Anterior cingulate cortex (tissue), 58 donors: Measurements from ENCODE around the gene PAX5.
A peak's percentile ranks its signal among the peaks of the same experiment; 100 is the strongest.
"Not testable (repeated sequence)": the region's sequence is repeated elsewhere in the genome, so short reads cannot be mapped to it uniquely, and the experiment has no call there.

Experiments
- DNase-seq, 58 donors: peaks; one replicate each; lab custom pipeline; 2025; lab: John Stamatoyannopoulos, UW

The PAX5 gene

GRCh38 chr9:36893184-36893583 lies 140.9 kb downstream of the PAX5 start:
- DNase-seq = peak in 33 of 58 donors; percentile 5 to 73 (median 30)

- DNase-seq = no peak
Observed at GRCh38 chr9:36892279-36892678, 141.8 kb downstream of the PAX5 start.

- no peak for DNase-seq
Observed at GRCh38 chr9:36891341-36891811, 142.7 kb downstream of the PAX5 start.

- no peak for DNase-seq
Observed at GRCh38 chr9:36889844-36890243, 144.2 kb downstream of the PAX5 start.

- DNase-seq = no peak
Observed at GRCh38 chr9:36888551-36888950, 145.5 kb downstream of the PAX5 start.

- DNase-seq = no peak
Observed at GRCh38 chr9:36884721-36885120, 149.3 kb downstream of the PAX5 start.

GRCh38 chr9:36882594-36882993 lies 151.5 kb downstream of the PAX5 start:
- no peak for DNase-seq

GRCh38 chr9:36881743-36882441 lies 152.2 kb downstream of the PAX5 start:
- no peak for DNase-seq

GRCh38 chr9:36881316-36881715 lies 152.8 kb downstream of the PAX5 start:
- no peak for DNase-seq

- no peak for DNase-seq
Observed at GRCh38 chr9:36880075-36880474, 154.0 kb downstream of the PAX5 start.

- DNase-seq = no peak
Observed at GRCh38 chr9:36878986-36879982, 154.8 kb downstream of the PAX5 start.

- DNase-seq = no peak
Observed at GRCh38 chr9:36877239-36877638, 156.8 kb downstream of the PAX5 start.

GRCh38 chr9:36876056-36876455 lies 158.0 kb downstream of the PAX5 start:
- DNase-seq = no peak

GRCh38 chr9:36874921-36875320 lies 159.1 kb downstream of the PAX5 start:
- no peak for DNase-seq

- DNase-seq = no peak
Observed at GRCh38 chr9:36874261-36874660, 159.8 kb downstream of the PAX5 start.

GRCh38 chr9:36873247-36873875 lies 160.7 kb downstream of the PAX5 start:
- DNase-seq = peak in 34 of 58 donors; percentile 2 to 71 (median 18)

GRCh38 chr9:36872641-36873040 lies 161.4 kb downstream of the PAX5 start:
- DNase-seq = no peak

GRCh38 chr9:36871606-36872005 lies 162.5 kb downstream of the PAX5 start:
- DNase-seq = no peak

- DNase-seq = peak in 2 of 58 donors; percentile 9 to 14
Observed at GRCh38 chr9:36870960-36871359, 163.1 kb downstream of the PAX5 start.

GRCh38 chr9:36869605-36870004 lies 164.5 kb downstream of the PAX5 start:
- not testable (repeated sequence) for DNase-seq
